Measurements from ENCODE around the gene GOLGA5.
"Not testable (repeated sequence)": the region's sequence is repeated elsewhere in the genome, so short reads cannot be mapped to it uniquely, and the experiment has no call there.

GOLGA5 gene

GRCh38 chr14:92820536-92820840, 26.4 kb downstream of the GOLGA5 start:
- DNase-seq (ENCODE audit: low spot score), result not testable (repeated sequence)

- DNase-seq (ENCODE audit: low spot score), result no peak
Observed at GRCh38 chr14:92830902-92831301, 36.8 kb downstream of the GOLGA5 start.

- DNase-seq (ENCODE audit: low spot score), result no peak
Observed at GRCh38 chr14:92832137-92832700, 38.1 kb downstream of the GOLGA5 start.

- DNase-seq (ENCODE audit: low spot score), result no peak
Observed at GRCh38 chr14:92841930-92842329, 47.8 kb downstream of the GOLGA5 start.

GRCh38 chr14:92844204-92844603, 50.1 kb downstream of the GOLGA5 start:
- peak; percentile 29 for DNase-seq (ENCODE audit: low spot score)

GRCh38 chr14:92846162-92846897, 52.2 kb downstream of the GOLGA5 start:
- DNase-seq (ENCODE audit: low spot score), result peak; percentile 96

- DNase-seq (ENCODE audit: low spot score), result no peak
Observed at GRCh38 chr14:92847278-92847677, 53.2 kb downstream of the GOLGA5 start.

- no peak for DNase-seq (ENCODE audit: low spot score)
Observed at GRCh38 chr14:92847749-92848148, 53.6 kb downstream of the GOLGA5 start.

- DNase-seq (ENCODE audit: low spot score), result no peak
Observed at GRCh38 chr14:92848887-92849286, 54.8 kb downstream of the GOLGA5 start.

GRCh38 chr14:92850492-92850891, 56.4 kb downstream of the GOLGA5 start:
- DNase-seq (ENCODE audit: low spot score), result peak; percentile 59

- not testable (repeated sequence) for DNase-seq (ENCODE audit: low spot score)
Observed at GRCh38 chr14:92853136-92853535, 59.0 kb downstream of the GOLGA5 start.

- DNase-seq (ENCODE audit: low spot score), result no peak
Observed at GRCh38 chr14:92860049-92860840, 66.1 kb downstream of the GOLGA5 start.

GRCh38 chr14:92861856-92862745, 68.0 kb downstream of the GOLGA5 start:
- DNase-seq (ENCODE audit: low spot score), result no peak

GRCh38 chr14:92863286-92864080, 69.4 kb downstream of the GOLGA5 start:
- no peak for DNase-seq (ENCODE audit: low spot score)

- no peak for DNase-seq (ENCODE audit: low spot score)
Observed at GRCh38 chr14:92865674-92866073, 71.6 kb downstream of the GOLGA5 start.

- peak; percentile 8 for DNase-seq (ENCODE audit: low spot score)
Observed at GRCh38 chr14:92866181-92866752, 72.2 kb downstream of the GOLGA5 start.

GRCh38 chr14:92866901-92867865, 73.1 kb downstream of the GOLGA5 start:
- no peak for DNase-seq (ENCODE audit: low spot score)

- no peak for DNase-seq (ENCODE audit: low spot score)
Observed at GRCh38 chr14:92874962-92875661, 81.0 kb downstream of the GOLGA5 start.

- no peak for DNase-seq (ENCODE audit: low spot score)
Observed at GRCh38 chr14:92877757-92878431, 83.8 kb downstream of the GOLGA5 start.
